Tibial nerve (tissue), 4 donors: ENCODE results near the gene IGF2.

Experiments
- CTCF ChIP-seq, 5 experiments: fragments of 200-600 bp in 3 of 5; fragments of 450-650 bp in 2 of 5; sonication (generic) in 3 of 5; IDR thresholded peaks; one replicate each; pipeline ENCODE4 v1.5.1; 2016 to 2019; ENCODE audit warnings: antibody characterized with exemption in 5 of 5, mild to moderate bottlenecking in 3 of 5, moderate library complexity in 2 of 5
- EP300 ChIP-seq, 2 donors: sonication (generic); formaldehyde crosslinking; IDR thresholded peaks; one replicate each; pipeline ENCODE4 v1.6.1; 2017; ENCODE audit warnings: antibody characterized with exemption in 2 of 2, mild to moderate bottlenecking in 1 of 2
- POLR2A ChIP-seq, 2 donors: fragments of 450-650 bp; IDR thresholded peaks; one replicate each; pipeline ENCODE4 v1.6.1; 2017; ENCODE audit warnings: antibody characterized with exemption in 2 of 2, mild to moderate bottlenecking in 2 of 2, moderate library complexity in 2 of 2

GRCh38 chr11:2140411-2141400, 1.5 kb upstream of the IGF2 start:
- TF ChIP-seq CTCF (IDR thresholded peaks at IDR 0.05) (no peak), POLR2A (IDR thresholded peaks at IDR 0.05) (no peak), EP300 (IDR thresholded peaks at IDR 0.05) (no peak)
